ENCODE results near the gene VWF.
"Not testable (repeated sequence)": the region's sequence is repeated elsewhere in the genome, so short reads cannot be mapped to it uniquely, and the experiment has no call there.

The VWF gene

GRCh38 chr12:6124411-6125309 lies at the start of gene VWF:
TSS of gene VWF (minus strand) at chr12:6124670. CDS start at chr12:6123196, 1,474 bp downstream.
- DNase-seq (ENCODE audit: low read depth in 2 of 2), result no peak

GRCh38 chr12:6172862-6173261 lies 48.4 kb upstream of the VWF start:
- DNase-seq (ENCODE audit: low read depth in 2 of 2), result no peak

DNA sequence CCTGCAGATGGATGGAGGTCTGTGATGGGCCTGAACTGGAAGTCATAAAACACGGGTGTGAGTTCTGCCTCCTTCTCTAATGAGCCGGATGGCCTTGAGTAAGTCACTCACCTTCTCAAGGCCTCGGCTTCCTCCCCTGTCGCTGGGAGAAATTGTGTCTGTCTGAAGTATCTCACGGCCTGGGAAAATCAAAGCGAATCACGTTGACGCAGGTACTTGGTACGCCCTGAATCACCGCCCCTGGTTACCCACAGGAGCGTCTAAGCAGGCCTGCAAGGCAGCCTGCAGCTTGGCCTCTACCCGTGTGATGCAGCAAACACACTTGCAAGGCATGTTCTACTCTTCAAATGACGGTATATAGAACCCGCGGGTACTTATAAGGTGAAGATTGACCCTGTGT lies 47.6 kb upstream of the VWF start:
- DNase-seq (ENCODE audit: low read depth in 2 of 2), result no peak

- no peak for DNase-seq (ENCODE audit: low read depth in 2 of 2)
Observed at GRCh38 chr12:6171409-6172015, 47.0 kb upstream of the VWF start.

- peak; percentile 24 to 31 for DNase-seq (ENCODE audit: low read depth in 2 of 2)
Observed at GRCh38 chr12:6167327-6168280, 43.1 kb upstream of the VWF start.

DNA sequence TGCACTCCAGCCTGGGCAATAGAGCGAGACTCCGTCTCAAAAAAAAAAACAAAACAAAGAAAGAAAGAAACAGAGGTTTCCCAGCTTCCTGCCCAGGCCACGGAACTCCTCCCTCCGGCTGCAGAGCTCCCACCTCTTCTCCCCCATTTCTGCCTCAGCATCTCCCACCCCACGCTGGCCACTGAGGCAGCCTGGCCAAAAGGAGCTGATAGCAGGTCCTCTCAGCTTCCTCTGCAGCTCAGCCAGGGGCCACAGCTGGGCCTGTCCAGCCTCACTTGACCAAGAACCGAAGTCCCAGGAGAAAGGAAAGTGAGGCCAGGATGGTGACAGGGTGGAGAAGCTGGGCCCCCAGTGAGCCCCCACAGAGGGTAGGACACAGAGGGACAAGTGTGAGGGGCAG lies 42.3 kb upstream of the VWF start:
- DNase-seq (ENCODE audit: low read depth in 2 of 2), result no peak

DNA sequence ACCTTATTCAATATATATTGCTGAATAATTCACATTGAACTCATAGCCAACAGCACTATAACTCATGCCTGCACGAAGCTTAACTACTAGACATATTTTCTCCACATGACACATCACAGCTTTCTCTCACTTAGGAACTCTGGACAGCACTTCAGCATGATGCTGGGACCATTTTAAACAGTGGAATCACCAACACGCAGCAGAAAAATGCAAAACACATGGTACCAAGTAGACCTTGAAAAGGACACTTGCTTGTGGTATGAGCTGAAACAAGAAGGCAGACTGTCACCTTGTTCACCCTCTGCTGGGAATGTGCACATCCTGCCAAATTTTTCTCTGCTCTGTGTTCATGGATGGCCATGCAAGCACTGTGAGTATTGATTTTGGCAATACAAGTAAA lies 40.9 kb upstream of the VWF start:
- DNase-seq (ENCODE audit: low read depth in 2 of 2), result no peak

GRCh38 chr12:6163416-6164060 lies 39.1 kb upstream of the VWF start:
- DNase-seq (ENCODE audit: low read depth in 2 of 2), result no peak

DNA sequence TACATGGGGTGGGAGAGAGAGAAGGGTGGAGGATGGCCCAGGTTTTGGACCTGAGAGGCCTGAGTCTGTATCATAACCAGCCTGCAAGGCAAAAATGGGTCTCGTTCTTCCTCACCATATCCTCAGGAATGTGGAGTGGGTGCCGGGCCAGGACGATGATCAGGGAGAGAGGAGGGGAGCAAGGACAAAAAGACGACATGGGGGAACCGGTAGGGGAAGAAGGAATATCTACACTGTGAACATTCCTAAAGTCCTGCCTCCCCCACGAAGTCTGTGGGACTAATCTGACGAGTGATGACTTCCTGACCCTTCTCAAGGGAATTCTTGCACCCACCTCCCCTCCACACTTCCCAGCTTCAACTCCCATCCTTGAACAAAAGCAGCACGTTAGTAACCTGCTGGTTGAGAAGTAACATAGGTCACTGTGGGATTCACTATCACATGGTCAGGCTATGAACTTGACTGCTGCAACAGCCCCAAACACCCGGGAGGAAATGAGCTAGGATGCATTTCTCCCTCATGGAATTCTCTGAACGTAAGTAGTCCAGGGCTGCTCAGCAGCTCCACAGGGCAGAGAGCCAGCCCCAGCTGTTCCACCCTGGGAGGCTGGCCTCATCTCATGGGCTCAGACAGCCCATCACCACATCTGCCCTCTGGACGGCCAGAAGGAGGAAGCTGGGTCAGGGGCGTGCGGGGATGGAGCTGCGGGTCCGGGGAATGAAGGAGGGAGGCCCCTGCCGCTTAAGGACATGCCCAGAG lies 36.8 kb upstream of the VWF start:
- DNase-seq (ENCODE audit: low read depth in 2 of 2), result no peak

- DNase-seq (ENCODE audit: low read depth in 2 of 2), result not testable (repeated sequence)
Observed at GRCh38 chr12:6160049-6160649, 35.7 kb upstream of the VWF start.

DNA sequence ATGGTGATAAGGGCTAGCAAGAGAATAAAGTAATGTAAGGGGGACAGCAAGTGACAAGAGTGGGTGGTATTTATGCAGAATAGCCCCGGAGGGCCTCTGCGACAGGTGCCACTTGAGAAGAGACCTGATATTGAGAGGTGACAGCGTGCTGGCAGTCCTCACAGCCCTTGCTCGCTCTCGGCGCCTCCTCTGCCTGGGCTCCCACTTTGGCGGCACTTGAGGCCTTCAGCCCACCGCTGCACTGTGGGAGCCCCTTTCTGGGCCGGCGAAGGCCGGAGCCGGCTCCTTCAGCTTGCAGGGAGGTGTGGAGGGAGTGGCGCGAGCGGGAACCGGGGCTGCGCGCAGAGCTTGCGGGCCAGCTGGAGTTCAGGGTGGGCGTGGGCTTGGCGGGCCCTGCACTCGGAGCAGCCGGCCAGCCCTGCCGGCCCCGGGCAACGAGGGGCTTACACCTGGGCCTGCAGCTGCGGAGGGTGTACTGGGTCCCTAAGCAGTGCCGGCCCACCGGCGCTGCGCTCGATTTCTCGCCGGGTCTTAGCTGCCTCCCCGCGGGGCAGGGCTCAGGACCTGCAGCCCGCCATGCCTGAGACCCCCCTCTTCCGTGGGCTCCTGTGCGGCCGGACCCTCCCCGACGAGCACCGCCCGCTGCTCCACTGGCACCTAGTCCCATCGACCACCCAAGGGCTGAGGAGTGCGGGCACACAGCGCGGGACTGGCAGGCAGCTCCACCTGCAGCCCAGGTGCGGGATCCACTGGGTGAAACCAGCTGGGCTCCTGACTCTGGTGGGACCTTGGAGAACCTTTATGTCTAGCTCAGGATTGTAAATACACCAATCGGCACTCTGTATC lies 34.9 kb upstream of the VWF start:
- DNase-seq (ENCODE audit: low read depth in 2 of 2), result not testable (repeated sequence)

GRCh38 chr12:6158749-6159148 lies 34.3 kb upstream of the VWF start:
- DNase-seq (ENCODE audit: low read depth in 2 of 2), result no peak

DNA sequence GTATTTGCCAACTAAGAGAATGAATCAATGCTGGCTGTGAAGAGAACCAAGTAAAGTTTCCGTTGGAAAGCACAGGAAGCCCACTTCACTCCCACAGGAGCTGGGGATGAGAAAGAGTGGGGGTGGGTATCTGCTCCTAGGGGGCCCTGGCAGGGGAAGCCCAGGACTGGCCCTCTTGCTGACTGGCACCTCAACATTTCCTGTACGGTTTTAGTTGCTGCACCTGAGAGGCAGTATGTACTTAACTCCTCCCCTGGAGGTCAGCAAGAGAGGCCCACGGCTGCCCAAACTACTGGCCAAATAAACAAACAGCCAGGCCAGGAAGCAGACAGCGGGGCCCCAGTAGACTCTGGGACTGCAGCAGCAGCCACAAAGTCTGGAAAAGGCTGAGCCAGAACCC lies 33.8 kb upstream of the VWF start:
- no peak for DNase-seq (ENCODE audit: low read depth in 2 of 2)

DNA sequence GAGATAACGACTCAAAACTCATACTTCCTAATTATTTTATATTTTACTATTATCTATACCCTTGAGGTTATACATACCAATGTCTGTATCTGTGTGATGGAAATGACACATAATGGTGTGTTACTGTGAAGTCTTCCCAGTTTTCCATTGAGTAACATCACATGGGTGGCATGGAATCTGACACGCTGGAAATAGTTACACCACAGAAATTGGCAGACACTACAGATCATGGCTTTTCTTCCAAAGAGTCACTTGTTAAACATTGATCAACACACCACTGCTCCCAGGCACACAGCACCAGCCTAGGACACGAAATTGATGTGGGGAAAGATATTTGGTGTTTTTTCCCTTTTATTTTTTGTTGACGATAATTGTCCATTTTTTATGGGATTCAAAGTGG lies 33.0 kb upstream of the VWF start:
- DNase-seq (ENCODE audit: low read depth in 2 of 2), result no peak

GRCh38 chr12:6154730-6155459 lies 30.4 kb upstream of the VWF start:
- no peak for DNase-seq (ENCODE audit: low read depth in 2 of 2)

DNA sequence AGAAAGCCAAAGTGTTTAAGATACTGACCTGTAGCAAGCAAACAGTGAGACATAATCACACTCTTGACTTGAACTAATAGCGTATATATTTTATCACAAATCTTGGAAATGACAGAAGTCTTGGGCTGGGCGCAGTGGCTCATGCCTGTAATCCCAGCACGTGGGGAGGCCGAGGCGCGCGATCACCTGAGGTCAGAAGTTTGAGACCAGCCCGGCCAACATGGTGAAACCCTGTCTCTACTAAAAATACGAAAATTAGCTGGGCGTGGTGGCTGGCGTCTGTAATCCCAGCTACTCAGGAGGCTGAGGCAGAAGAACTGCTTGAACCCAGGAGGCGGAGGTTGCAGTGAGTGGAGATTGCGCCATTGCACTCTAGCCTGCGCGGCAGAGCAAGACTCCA lies 24.3 kb upstream of the VWF start:
- not testable (repeated sequence) for DNase-seq (ENCODE audit: low read depth in 2 of 2)

DNA sequence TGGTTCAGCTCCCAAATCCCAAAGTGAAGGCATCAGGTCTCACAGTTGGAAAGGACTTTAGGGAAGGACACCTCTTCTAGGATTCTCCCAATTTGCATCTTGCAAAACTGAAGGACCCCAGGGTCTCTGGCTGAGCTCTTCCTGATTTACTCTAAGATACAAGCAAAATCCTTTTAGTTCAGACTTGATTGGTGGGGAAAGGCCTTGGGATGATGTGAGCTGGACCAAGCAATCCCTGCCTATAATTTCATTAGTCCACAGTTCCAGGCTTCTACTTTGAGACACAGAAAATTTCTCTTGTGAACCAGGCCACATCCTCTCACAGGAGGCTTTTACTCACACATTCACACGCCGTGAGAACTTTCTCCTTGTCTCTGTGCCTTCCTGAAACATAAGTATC lies 23.6 kb upstream of the VWF start:
- no peak for DNase-seq (ENCODE audit: low read depth in 2 of 2)

GRCh38 chr12:6146951-6147350 lies 22.5 kb upstream of the VWF start:
- DNase-seq (ENCODE audit: low read depth in 2 of 2), result no peak

GRCh38 chr12:6146509-6146908 lies 22.0 kb upstream of the VWF start:
- DNase-seq (ENCODE audit: low read depth in 2 of 2), result no peak

Data from stimulated activated CD8-positive, alpha-beta memory T cell treated with anti-CD3 and anti-CD28 coated beads, Interleukin-2, amount 100 ng/mL, for 1 hour (primary cell).